Keratinocyte (primary cell): ENCODE data around the gene GABRB2. TPM values are rescaled to one million over a fixed set of nuclear protein-coding genes. Genes with fewer than 3 reads are reported as not detected.

Experiments
- DNase-seq: peaks from one replicate; pipeline ENCODE4 v3.0.0-alpha.2; 2011; ENCODE audit warnings: low read depth, missing footprints, low spot score
- FAIRE-seq: peaks from 2 replicates; lab custom pipeline; 2011; peaks lifted over from hg19 to GRCh38; lab: Jason Lieb, UNC
- H2AFZ ChIP-seq: 2 replicates; pipeline ENCODE4 v1.6.0; 2012; ENCODE audit warnings: low read length, control low read depth, inconsistent platforms; ENCODE audit not compliant: control insufficient read depth
- H3K27ac ChIP-seq: 2 replicates; pipeline ENCODE4 v1.5.1; 2011; ENCODE audit warnings: low read length; ENCODE audit not compliant: control insufficient read depth, insufficient read depth
- H3K27me3 ChIP-seq: 3 replicates; pipeline ENCODE4 v1.6.0; 2011; ENCODE audit warnings: low read length; ENCODE audit not compliant: control insufficient read depth, insufficient read depth; ENCODE audit errors: extremely low read depth
- H3K36me3 ChIP-seq, 2 experiments: 2 replicates in 1 of 2; 3 replicates in 1 of 2; pipeline ENCODE4 v1.5.1; 2011; ENCODE audit warnings: low read length in 2 of 2, mild to moderate bottlenecking in 1 of 2; ENCODE audit not compliant: control insufficient read depth in 2 of 2, insufficient read depth in 2 of 2; ENCODE audit errors: extremely low read depth in 1 of 2
- H3K4me1 ChIP-seq: 3 replicates; pipeline ENCODE4 v1.5.1; 2011; ENCODE audit warnings: low read length; ENCODE audit not compliant: control insufficient read depth, insufficient read depth; ENCODE audit errors: extremely low read depth
- H3K4me2 ChIP-seq: 3 replicates; pipeline ENCODE4 v1.6.0; 2011; ENCODE audit warnings: low read depth, low read length; ENCODE audit not compliant: control insufficient read depth, insufficient read depth; ENCODE audit errors: extremely low read depth
- H3K4me3 ChIP-seq, 3 experiments: fragments of 200-600 bp in 1 of 3; sonication (generic) in 1 of 3; 2 replicates in 2 of 3; 3 replicates in 1 of 3; pipeline ENCODE4 v1.5.1; 2011 to 2016; ENCODE audit warnings: low read length in 3 of 3, mild to moderate bottlenecking in 3 of 3, control low read depth in 2 of 3, inconsistent platforms in 1 of 3, low read depth in 1 of 3, mixed read lengths in 1 of 3, mixed run types in 1 of 3, moderate library complexity in 1 of 3; ENCODE audit not compliant: control insufficient read depth in 2 of 3, insufficient read depth in 2 of 3; ENCODE audit errors: extremely low read depth in 1 of 3
- H3K79me2 ChIP-seq: 2 replicates; pipeline ENCODE4 v1.6.0; 2012; ENCODE audit warnings: low read length; ENCODE audit not compliant: control insufficient read depth, insufficient read depth
- H3K9ac ChIP-seq: 3 replicates; pipeline ENCODE4 v1.6.0; 2011; ENCODE audit warnings: low read length; ENCODE audit not compliant: control insufficient read depth, insufficient read depth; ENCODE audit errors: extremely low read depth
- H3K9me1 ChIP-seq: 3 replicates; pipeline ENCODE4 v1.6.0; 2011; ENCODE audit warnings: low read length; ENCODE audit not compliant: control insufficient read depth, insufficient read depth; ENCODE audit errors: extremely low read depth
- H3K9me3 ChIP-seq: 2 replicates; pipeline ENCODE4 v1.5.1; 2012; ENCODE audit warnings: low read depth, low read length; ENCODE audit not compliant: control insufficient read depth
- H4K20me1 ChIP-seq: 3 replicates; pipeline ENCODE4 v1.6.0; 2011; ENCODE audit warnings: low read length; ENCODE audit not compliant: control insufficient read depth, insufficient read depth; ENCODE audit errors: extremely low read depth
- CTCF ChIP-seq, 3 experiments: IDR thresholded peaks in 1 of 3; conservative IDR thresholded peaks in 1 of 3; optimal IDR thresholded peaks in 1 of 3; 2 replicates in 2 of 3; 3 replicates in 1 of 3; pipeline versions ENCODE3 to v1.5.1; 2011; ENCODE audit warnings: low read length in 3 of 3, mild to moderate bottlenecking in 3 of 3, moderate library complexity in 2 of 3, control low read depth in 1 of 3, inconsistent platforms in 1 of 3; ENCODE audit not compliant: insufficient read depth in 2 of 3; ENCODE audit errors: extremely low read depth in 1 of 3
- EZH2 ChIP-seq: IDR thresholded peaks from one replicate; pipeline ENCODE4 v1.6.1; 2012; ENCODE audit warnings: inconsistent platforms, mild to moderate bottlenecking, low read length, moderate library complexity
- dilution Hi-C: fragments of 300-500 bp; cut with MboI; formaldehyde crosslinking; loops from one replicate; pipeline ENCODE4 v1.7.0; 2020; ENCODE audit warnings: low sequenced_read_pairs; ENCODE audit not compliant: extremely low pct_ligation_motif_present
- polyA plus RNA-seq, 5 experiments: library from polyadenylated mRNA; depleted of rRNA in 3 of 5; stranded (reverse) in 3 of 5; stranded (forward) in 1 of 5; unstranded in 1 of 5; fragments of >200 nt; gene quantifications; 1 replicate in 1 of 5; 2 replicates in 3 of 5; 3 replicates in 1 of 5; pipeline versions ENCODE4 v1.2.1 to v1.2.3, GENCODE V29; 2011 to 2012; ENCODE audit warnings: missing spikeins in 2 of 5, low read depth in 1 of 5, low replicate concordance in 1 of 5

GABRB2 gene
- polyA plus RNA-seq, 1 donor (not counting 4 experiments of a cell fraction or from before 2014, with no cell fraction given), result not detected

DNA sequence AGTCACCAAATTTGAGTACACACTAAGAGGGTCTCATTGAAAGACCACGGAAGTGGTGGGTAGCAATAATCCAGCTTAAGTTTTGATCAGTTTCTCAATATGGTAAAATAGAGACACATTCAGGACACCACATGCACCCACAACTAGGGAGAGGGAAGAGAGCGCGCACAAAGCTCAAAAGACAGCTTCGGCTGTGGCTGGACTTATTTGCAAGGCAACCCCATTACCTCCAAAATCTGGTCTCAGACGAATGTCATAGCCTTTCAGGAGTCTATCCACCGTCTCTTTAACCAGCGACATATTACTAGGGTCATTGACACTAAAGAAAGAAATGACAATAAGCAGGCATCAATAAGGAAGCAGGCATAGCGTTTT lies 443 bp downstream of the GABRB2 start:
- dilution Hi-C loops, result no loop called here

DNA sequence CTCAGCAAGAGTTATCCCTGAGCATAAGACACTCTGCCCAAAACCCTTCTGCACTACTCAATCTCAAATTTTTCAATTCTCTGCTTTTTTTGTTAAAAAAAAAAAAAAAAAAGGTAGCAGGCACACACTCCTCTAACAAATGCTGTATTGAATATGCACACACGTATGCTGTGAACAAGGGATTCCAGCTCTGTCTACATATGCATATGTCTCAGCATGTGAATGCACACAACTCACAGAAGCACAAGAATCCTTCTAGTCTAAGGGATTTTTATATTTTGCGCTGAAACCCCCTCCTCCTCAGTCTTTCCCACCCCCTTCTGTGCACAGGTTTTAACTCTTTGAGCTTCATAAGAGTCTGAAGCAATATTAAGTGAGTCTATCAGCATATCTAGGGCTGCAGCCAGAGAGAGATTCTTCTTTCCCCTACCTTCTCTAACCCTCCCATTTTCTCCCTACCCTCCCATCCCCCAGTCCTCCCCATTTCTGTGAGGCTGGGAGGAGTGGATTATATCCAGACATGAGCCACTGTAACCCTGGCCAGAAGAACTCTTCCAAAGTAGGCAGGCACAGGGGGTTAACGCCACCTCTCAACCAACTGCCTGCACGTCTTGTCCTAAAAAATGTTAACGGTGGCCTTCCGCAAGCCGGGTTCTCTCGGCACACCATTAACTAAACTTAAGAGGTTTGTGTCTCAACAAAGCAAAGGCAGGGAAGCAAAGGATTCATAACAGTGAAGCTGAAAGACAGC lies 1.0 kb downstream of the GABRB2 start:
- dilution Hi-C loops, result no loop called here
- Histone ChIP-seq H2AFZ (no peak overlapping the region), H3K27me3 (peaks cover 43% of the 10 kb centered on the region)

More for the DNA sequence above, 443 bp downstream of the GABRB2 start:
- Histone ChIP-seq H3K9me1 (no peaks in the 10 kb centered on the region), H4K20me1 (no peaks in the 10 kb centered on the region), H3K9ac (no peak overlapping the region), H3K79me2 (no peaks in the 10 kb centered on the region), H3K9me3 (no peaks in the 10 kb centered on the region), H2AFZ (no peak overlapping the region), H3K4me1 (no peaks in the 10 kb centered on the region), H3K4me2 (peak overlapping the region; percentile 73), H3K27ac (no peak overlapping the region), H3K4me3 (peak overlapping the region in 1 of 3 experiments; percentile 57), H3K36me3 (no peaks in the 10 kb centered on the region), H3K27me3 (peaks cover 43% of the 10 kb centered on the region)
- DNase-seq, result no peak
- no peak for TF ChIP-seq CTCF (optimal IDR thresholded peaks at IDR 0.05 in 1 of 3, IDR thresholded peaks at IDR 0.05 in 1 of 3, conservative IDR thresholded peaks at IDR 0.05 in 1 of 3; ENCODE audit: extremely low read depth in 1 of 3, insufficient read depth in 2 of 3, low read length in 3 of 3)
- no peak for TF ChIP-seq EZH2
- FAIRE-seq, result no peak

More for the DNA sequence above, 1.0 kb downstream of the GABRB2 start:
- FAIRE-seq (no peak), DNase-seq (no peak)
- Histone ChIP-seq H3K9ac (no peak overlapping the region), H3K4me3 (no peak overlapping the region), H3K9me3 (no peaks in the 10 kb centered on the region), H3K4me2 (no peak overlapping the region), H3K27ac (no peak overlapping the region), H3K4me1 (no peaks in the 10 kb centered on the region), H3K9me1 (no peaks in the 10 kb centered on the region), H3K79me2 (no peaks in the 10 kb centered on the region), H4K20me1 (no peaks in the 10 kb centered on the region), H3K36me3 (no peaks in the 10 kb centered on the region)
- TF ChIP-seq CTCF (optimal IDR thresholded peaks at IDR 0.05 in 1 of 3, IDR thresholded peaks at IDR 0.05 in 1 of 3, conservative IDR thresholded peaks at IDR 0.05 in 1 of 3; ENCODE audit: extremely low read depth in 1 of 3, insufficient read depth in 2 of 3, low read length in 3 of 3) (no peak), EZH2 (no peak)
